GM18861 (cell line): Measurements from ENCODE around the gene PCYT2.

Experiments used
- ATAC-seq: cut with Tn5 transposase; IDR thresholded peaks from one replicate; pipeline ENCODE4 v1.9.1; 2021; ENCODE audit not compliant: unreplicated experiment

Gene PCYT2

GRCh38 chr17:81858967-81859905, 52.0 kb downstream of the PCYT2 start:
- no peak for ATAC-seq

- ATAC-seq = no peak
Observed at GRCh38 chr17:81858170-81858966, 52.8 kb downstream of the PCYT2 start.

- ATAC-seq = no peak
Observed at GRCh38 chr17:81854974-81855774, 56.0 kb downstream of the PCYT2 start.

- ATAC-seq = no peak
Observed at GRCh38 chr17:81852237-81852636, 59.0 kb downstream of the PCYT2 start.

GRCh38 chr17:81851423-81851822, 59.8 kb downstream of the PCYT2 start:
- no peak for ATAC-seq
